Right lung (tissue), 10 donors: ENCODE measurements around the gene PLPP2. TPM values are rescaled to one million over a fixed set of nuclear protein-coding genes. Genes with fewer than 3 reads are reported as not detected.

ENCODE experiments used
- DNase-seq, 2 donors: peaks; one replicate each; pipeline ENCODE4 v3.0.0-alpha.2; 2013
- long read RNA-seq, 8 donors: transcript quantifications; one replicate each; lab custom pipeline, GENCODE V29; 2026
- polyA plus RNA-seq, 5 donors: library from polyadenylated mRNA; unstranded; fragments of 120-200 nt; gene quantifications; one replicate each; pipeline versions ENCODE4 v1.2.1 to v1.2.3, GENCODE V29; 2013; ENCODE audit warnings: inconsistent platforms in 1 of 5, low replicate concordance in 1 of 5; ENCODE audit not compliant: insufficient read length in 5 of 5, insufficient read depth in 1 of 5

PLPP2 gene
- polyA plus RNA-seq = 1 to 10 TPM; 3.9 to 7.3 (median 5.2) TPM
- long read RNA-seq, donor 1, transcript PLPP2-203 (6 exons, 1,383 nt) = major isoform, 9 of 9 reads
- long read RNA-seq, donor 1, partial matches to known transcripts = 0 of 9 reads
- long read RNA-seq, donor 1, other reads (novel, unspliced or antisense) = 0 of 9 reads
- long read RNA-seq, donor 2, full-length matches to known transcripts = 7 of 7 reads
- long read RNA-seq, donor 2, partial matches to known transcripts = 0 of 7 reads
- long read RNA-seq, donor 2, other reads (novel, unspliced or antisense) = 0 of 7 reads
- long read RNA-seq, donor 3, full-length matches to known transcripts = 4 of 4 reads
- long read RNA-seq, donor 3, partial matches to known transcripts = 0 of 4 reads
- long read RNA-seq, donor 3, other reads (novel, unspliced or antisense) = 0 of 4 reads
- long read RNA-seq, donor 4, partial matches to known transcripts = 0 of 1 reads
- long read RNA-seq, donor 4, other reads (novel, unspliced or antisense) = 0 of 1 reads
- long read RNA-seq, donor 5, full-length matches to known transcripts = 3 of 3 reads
- long read RNA-seq, donor 5, partial matches to known transcripts = 0 of 3 reads
- long read RNA-seq, donor 5, other reads (novel, unspliced or antisense) = 0 of 3 reads
- long read RNA-seq, donor 6, transcript PLPP2-203 (6 exons, 1,383 nt) = major isoform, 6 of 7 reads
- long read RNA-seq, donor 6, partial matches to known transcripts = 0 of 7 reads
- long read RNA-seq, donor 6, other reads (novel, unspliced or antisense) = 0 of 7 reads
- long read RNA-seq, donor 7, transcript PLPP2-203 (6 exons, 1,383 nt) = major isoform, 8 of 8 reads
- long read RNA-seq, donor 7, partial matches to known transcripts = 0 of 8 reads
- long read RNA-seq, donor 7, other reads (novel, unspliced or antisense) = 0 of 8 reads
- long read RNA-seq, donor 8, partial matches to known transcripts = 0 of 2 reads
- long read RNA-seq, donor 8, other reads (novel, unspliced or antisense) = 0 of 2 reads

DNA sequence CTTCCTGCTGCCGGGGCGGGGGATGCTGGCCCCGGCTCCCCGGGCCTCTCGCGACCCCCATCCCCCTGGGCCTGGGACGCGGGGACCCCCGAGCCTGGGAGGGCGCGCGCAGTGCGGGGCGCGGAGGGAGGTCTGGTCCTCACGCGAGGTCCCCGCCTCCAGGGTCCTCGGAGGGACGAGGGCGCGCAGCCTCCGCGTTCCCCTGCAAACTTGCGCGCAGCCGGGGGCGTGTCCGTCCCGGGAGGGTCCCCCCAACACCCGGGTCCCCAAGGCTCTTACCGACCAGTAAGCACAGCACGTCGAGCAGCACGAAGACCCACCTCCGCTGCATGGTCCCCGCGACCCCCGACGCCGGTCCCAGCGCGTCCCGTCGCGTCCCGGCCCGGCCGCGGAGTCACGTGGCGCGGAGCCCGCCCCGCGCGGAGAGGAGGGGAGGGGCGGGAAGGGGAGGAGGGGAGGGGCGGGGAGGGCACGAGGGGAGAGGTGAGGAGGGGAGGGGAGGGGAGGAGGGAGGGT lies at the start of gene PLPP2:
Gene PLPP2, minus strand, starts transcription at position 398 of the 516 bp plus-strand sequence. Its CDS starts 67 bp downstream, at position 331.
- no peak for DNase-seq

DNA sequence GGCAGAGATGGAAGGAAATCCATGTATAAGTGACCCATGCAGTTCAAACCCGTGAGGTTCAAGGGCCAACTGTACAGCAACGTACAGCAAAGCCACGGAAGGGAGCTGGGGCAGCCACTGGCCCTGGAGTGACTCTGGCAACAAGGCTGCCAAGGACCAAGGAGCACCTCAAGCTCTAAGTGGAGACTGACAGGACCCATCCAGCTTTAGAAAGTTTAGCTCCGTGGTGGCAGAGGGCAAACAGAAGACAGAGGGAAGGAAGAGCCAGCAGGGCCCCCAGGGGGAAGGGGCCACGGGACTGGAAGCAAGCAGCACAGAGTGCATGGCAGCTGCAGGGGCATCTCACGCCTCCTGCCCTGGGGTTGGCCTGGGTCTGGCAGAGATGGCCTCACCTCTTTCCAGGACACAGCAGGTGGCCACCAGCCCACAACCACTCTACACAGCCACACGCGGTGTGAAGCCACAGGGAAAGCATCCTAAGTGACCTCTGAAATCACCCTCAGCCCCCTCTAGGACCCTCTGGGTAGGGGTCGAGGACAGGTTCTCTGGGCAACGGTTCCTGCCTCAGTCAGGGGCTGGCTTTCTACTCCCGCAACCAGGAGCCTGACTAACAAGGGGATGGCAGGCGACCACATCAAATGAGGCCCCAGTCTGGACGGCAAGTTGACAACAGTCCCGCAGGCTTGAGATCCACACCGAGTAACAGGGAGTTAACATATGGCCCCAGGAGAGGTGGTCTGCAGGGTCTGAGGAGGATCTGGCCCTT lies 49.6 kb upstream of the PLPP2 start:
- no peak for DNase-seq

DNA sequence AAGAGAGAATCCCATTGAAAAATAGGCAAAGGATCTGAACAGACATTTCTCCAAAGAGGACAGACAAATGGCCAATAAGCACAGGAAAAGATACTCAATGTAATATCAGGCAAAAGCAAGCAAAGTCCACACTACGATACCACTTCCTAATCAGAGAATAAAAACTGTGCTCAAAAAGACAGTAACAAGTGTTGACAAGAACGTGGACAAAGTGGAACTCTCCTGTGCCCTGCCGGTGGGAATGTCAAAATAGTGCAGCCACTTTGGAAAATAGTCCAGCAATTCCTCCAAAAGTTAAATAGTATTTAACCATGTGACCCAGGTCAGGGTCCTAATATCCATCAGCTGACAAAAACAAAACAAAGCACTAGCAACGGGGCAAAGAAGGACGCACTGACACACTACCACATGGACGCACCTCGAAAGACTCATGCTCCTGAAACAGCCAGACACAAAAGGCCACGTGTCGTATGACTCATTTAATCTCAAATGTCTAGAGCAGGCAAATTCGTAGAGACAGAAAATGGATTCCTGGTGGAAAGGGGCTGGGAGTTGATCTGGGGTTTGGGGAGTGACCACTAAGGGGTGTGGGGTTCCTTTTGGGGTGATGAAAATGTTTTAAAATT lies 48.2 kb upstream of the PLPP2 start:
- DNase-seq = no peak

DNA sequence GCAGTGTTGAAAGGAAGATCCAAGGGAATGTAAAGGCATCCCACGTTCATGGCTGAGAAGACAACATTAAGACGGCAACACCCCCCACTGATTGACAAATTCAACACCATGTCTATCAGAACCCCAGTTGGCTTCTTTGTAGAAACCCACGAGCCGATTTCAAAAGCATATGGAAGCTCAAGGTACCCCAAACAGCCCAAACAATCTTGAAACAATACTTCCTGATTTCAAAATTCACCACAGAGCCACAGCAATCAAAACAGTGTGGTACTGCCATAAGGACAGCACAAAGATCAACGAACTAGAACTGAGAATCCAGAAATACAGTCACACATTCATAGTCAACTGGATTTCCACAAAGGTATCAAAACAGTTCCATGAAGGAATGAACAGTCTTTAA lies 47.2 kb upstream of the PLPP2 start:
- no peak for DNase-seq

DNA sequence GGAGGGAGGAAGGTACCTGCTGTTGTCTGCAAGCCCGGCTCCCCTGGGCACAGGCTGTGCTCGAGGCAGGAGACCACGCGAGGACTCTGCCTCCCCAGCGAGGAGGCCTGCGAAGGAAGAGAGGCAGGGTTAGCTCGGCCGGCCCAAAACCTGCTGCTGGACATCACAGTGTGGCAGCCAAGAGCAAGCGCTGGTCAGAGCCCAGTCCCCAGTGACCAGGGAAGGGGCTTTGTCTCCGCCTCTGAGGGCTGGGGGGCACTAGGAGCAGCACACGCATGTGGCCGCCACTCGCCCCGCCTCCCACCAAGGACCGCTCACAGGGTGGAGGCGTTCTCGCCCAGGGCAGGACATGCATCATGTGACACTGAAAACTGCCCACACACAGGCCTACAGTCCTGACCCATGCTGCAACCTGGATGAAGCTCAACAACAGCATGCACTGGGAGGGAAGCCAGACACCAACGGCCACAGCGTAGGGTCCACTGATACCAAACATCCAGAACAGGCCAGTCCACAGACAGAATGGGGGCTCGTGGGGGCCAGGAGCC lies 44.9 kb upstream of the PLPP2 start:
- DNase-seq = no peak

DNA sequence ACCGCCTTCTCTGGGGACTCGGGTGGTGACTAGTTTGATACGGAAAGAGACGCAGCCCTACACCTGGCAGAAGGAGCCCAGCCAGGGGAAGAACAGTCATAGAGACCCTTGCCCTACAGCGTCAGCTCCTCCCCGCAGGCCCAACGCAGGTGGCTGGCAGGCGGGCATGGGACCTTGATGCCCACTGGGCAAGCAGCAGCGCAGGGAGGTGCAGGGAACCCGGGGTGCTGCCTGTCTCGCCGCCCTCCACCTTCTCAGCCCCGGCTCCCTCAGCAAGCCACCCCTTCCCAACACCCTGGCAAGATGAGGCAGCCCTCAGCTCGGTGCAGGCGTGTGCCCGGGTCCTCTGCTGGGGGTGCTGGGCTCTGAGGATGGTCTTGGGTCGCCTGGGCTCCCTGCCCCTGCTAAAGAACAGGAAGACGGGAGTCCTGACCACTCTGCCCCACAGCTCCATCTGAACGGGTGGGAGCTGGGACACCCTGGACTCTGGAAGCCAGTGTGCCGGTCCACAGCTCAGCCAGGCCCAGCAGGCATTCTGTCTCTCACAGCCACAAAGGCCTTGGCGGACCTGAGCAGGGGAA lies 44.4 kb upstream of the PLPP2 start:
- no peak for DNase-seq

DNA sequence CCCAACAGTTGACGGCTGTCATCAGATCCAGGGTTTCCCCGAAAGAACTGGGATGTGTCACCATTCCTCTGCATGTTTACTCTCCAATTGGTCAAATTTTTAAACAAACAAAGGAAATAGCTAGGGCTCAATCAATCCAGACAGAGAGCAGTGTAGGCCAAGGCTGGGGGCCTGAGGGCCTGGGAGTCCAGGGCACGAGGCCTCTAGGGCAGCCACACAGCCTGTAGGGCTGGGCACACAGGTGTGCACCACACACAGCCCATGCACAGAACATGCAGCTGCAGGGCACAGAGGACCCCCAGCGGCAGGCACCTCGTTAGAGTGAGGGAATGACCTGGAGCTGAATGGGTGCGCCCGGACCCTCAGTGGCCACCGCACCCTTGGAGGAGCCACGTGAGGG lies 43.9 kb upstream of the PLPP2 start:
- DNase-seq = no peak

DNA sequence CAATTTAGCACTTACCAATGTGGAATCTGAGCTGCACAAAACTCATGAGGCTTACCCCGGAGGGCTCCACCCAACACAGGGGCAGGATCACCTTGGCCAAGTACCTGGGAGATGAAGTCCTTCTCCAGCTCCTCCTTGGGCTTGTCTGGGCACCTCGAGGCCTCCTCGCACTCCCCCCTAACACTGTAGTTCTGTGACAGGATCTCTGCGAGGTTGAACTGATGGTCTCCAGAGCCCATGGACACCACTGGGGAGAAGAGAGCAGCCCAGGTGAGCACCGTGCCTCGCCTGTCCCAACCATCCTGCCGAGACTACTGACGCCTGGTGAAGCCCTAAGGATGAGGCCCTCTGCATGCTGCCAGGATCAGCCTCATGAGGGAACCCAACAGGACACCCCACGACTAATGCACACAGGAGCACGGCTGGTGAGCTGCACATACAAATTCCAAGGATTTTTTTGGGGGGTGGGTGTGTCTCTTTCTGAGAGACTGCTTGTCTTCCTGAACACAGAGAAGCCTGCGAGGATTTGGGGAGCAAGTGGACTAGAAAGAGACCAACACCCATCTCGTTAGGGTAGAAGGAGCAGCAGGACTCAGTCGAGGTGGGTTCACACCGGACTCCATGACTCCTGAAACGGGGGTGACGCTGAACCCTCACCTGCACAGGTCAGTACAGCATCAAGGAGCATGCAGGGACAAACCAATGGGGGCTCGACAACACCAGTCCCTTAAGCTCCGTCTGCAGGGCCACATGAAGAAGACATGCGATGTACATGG lies 43.3 kb upstream of the PLPP2 start:
- no peak for DNase-seq

DNA sequence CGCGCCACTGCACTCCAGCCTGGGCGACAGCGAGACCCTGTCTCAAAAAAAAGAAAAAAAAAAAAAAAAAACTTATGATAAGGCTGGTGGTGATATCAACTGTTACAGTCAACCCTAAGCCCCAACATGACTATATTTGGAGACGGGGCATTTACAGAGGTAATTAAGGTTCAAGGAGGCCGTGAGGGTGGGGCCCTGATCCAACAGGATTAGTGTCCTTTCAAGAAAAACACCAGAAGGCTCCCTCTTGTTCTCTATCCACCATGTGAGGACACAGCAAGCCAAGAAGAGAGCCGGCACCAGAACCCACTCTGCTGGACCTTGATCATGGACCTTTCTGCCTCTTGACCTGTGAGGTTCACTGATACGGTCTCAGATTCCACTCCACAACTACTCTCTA lies 39.3 kb upstream of the PLPP2 start:
- no peak for DNase-seq

DNA sequence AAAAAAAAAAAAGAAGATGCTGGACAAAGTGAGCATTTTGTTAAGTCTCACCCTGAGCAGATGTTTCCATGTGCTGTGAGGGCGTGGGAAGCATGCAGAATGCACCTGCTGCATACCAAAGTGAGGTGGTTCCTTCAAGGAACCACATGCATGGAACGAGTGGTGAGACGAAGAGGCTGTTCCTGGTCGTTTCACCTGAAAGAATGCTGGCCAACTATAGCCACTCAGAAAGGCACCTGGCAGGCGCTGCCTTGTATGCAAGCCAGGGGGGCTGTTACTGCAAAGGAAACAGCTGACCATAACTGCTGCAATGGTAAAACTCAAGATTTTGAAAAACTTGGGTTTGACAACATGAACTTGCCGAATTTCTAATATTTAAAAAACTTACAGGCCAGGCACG lies 38.7 kb upstream of the PLPP2 start:
- no peak for DNase-seq

DNA sequence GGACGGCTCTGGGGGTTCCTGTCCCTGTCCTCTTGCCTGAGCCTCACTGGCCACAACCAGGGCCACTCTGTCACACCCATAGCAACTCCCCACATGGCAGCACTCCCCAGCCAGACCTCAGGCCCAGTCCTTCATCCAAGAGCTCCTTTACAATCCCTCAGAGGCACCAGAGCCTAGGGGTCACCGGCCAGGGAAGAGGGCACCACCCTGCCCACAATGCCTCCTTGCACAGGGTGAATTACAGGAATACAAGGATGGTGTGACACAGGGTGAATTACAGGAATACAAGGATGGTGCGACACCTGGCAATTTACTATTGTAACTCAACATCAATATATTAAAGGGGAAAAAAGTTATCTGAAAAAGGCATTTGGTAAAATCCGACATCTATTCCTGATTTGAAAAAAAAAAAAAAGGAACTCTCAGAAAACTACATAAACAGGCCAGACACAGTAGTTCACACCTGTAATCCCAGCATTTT lies 36.9 kb upstream of the PLPP2 start:
- DNase-seq = no peak

DNA sequence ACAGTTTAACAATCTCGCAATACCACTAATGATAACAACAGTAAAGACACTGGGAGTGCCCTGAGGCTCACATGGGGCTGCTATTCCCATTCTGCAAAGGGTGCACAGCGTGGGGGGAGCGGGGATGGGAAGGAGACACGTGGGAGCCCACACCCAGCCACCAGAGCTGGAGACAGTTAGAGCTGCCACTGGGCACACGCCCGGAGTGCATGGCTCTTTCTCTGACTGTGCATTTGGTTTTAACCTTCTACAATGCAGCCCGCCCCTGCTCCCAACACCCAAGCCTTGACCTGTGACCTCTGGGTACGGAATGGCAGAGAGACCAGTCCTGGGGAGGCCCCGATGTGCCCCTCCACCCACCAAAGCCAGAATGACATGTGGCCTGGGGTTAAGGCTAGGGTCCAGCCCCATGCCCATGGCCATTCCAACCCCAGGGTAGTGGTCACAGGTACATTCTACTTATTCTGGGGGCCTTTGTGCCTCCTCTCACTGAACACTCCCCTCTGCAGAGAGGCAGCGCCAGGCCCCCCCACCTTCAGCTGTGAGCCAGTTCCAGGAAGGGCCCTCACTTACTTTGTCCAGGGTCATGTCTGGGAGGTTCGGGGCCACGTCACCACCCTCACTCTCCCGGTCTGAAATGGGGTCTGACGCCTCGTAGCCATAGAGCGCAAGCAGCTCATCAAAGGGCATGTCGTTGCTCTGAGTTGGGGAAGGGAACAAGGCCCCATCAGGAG lies 36.3 kb upstream of the PLPP2 start:
- no peak for DNase-seq

DNA sequence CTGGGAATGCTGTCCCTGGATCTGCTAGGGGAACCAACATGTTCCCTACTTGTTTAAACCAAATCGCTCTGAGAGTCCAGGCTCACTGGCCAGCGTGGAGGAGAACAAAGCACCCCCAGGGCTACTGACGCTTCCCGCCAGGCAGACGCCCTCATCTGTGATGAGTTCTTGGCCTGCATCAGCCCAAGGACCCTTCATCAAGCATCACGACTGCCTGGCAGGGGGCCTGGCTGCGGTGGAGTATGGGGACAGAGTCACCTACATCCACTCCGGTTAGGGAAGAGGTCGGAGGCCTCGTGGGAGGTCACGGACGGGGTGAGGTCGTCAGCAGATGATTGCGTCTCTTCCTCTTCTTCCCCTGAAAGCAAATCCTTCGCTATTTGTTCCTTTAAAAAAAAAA lies 35.7 kb upstream of the PLPP2 start:
- no peak for DNase-seq

DNA sequence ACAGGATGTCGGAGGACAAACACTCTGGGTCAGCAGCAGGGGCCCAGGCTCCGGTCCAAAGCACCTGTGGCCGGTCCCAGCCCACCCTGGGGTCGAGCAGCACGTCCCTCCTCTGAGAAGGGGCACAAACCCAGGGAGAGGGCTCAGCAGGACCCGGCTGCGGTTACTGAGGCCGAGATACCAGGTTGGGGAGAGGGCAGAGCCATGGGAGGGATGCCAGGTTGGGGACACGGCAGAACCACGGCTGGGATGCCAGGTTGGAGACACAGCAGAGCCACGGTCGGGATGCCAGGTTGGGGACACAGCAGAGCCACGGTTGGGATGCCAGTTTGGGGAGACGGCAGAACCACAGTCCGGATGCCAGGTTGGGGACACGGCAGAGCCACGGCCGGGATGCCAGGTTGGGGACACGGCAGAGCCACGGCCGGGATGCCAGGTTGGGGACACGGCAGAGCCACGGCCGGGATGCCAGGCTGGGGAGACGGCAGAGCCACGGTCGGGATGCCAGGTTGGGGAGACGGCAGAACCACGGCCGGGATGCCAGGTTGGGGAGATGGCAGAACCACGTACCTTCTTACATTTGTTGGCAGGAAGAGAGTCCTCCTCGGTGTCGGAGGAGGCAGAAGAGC lies 34.8 kb upstream of the PLPP2 start:
- no peak for DNase-seq

DNA sequence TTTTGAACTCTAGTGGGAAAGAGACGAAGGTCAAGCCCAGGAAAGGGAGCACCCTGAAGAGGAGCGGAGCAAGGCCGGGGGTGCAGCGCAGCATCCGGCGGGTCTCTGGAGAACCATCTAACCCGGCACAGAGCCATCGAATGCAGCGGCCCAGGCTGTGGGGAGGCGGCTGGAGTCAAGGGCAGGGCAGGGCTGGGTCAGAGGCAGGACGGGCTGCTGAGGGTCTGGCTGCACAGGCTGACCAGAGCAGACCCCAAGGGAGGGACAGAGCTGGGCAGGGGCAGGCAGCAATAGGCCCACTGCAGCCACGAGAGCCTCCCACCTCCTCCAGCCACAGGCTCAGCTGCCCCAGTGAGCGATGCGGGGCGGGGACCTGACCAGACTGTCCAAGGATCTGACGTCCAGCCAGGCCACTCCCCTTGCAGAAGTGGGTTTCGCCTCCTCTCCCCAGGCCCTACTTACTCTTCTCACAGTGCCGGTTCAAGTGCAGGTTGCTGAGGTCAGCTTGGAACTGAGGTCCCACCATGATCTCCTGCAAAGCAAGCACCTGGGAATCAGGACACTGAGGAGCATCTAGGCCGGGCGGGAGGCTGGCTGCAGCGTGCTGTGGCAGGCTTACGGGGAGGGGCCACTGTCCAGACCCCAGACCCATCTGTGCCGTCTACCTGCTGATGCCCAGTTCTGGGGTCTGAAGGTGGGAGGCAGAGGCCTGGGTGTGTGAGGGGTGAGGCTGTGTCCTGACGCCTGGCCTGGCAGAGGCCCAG lies 34.2 kb upstream of the PLPP2 start:
- DNase-seq = no peak

DNA sequence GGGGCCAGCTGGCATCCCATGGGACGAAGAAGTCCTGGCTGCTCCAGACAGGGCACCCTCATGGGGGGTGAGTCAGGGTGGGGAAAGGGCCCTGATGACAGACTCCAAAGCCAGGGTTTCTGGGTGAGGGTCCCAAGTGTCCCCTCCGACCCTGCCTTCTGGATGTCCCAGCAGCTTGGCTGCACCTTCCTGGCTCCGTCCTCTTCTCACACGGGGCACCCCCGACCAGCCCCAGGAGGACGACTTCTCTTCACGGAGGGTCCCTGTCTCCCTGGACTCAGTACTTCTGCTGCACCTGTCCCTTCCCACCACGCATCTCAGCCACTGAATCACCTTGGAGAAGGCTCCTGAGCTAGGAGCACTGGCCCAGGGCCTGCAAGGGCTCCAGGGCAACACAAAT lies 33.5 kb upstream of the PLPP2 start:
- no peak for DNase-seq

DNA sequence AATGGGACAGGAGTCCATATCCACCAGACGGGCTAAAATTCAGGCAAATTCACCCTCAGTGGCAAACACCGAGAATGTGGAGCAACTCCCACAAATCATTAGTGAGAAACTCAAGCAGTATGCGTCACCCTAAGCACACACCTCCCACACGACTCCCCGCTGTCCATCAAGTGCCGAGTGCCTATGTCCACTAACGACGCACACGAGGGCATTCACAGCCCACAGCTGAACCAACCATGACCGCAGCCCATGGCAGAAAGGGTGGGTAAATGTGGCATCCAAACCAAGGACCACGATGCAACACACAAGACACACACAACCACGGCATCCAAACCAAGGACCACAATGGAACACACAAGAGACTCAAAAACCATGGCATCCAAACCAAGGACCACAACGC lies 31.4 kb upstream of the PLPP2 start:
- no peak for DNase-seq

DNA sequence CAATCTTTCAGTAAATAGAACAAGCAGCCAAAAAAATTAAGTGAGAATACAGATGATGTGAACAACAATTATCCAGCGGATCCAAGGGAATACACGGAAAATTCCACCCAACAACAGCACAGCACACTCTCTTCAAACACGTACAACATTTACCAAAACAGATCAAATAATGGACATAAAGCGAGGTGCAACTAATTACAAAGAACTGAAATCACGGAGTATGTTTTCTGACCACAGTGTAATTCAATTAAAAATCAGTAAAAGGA lies 27.2 kb upstream of the PLPP2 start:
- no peak for DNase-seq
